ENCODE measurements around the gene ENGASE. TPM values are rescaled to one million over a fixed set of nuclear protein-coding genes. Genes with fewer than 3 reads are reported as not detected.
A peak's percentile ranks its signal among the peaks of the same experiment; 100 is the strongest.

ENGASE gene
- total RNA-seq, 4 donors from 2014 or later: 10.4 to 23.7 (median 19.1) TPM

GRCh38 chr17:79055197-79055596, 19.4 kb upstream of the ENGASE start:
- H3K27me3 ChIP-seq: no peaks in the 10 kb centered on the region
- 88% methylated on average over 5 of the region's 5 CpGs for WGBS
- intact Hi-C loops (cut with DNase I): no loop called here
- H3K4me3 ChIP-seq: no peak overlapping the region
- H3K9me3 ChIP-seq: peaks cover 0 to 15% (median 3%) of the 10 kb centered on the region in 4 donors
- H3K4me1 ChIP-seq: no peaks in the 10 kb centered on the region
- H3K27ac ChIP-seq (replicated peaks in 1 of 4): no peak overlapping the region
- TF ChIP-seq POLR2AphosphoS5 (IDR thresholded peaks at IDR 0.05) (no peak), CTCF (IDR thresholded peaks at IDR 0.05) (no peak)
- peaks cover 0 to 9% (median 0%) of the 10 kb centered on the region in 4 donors for H3K36me3 ChIP-seq
- DNase-seq (ENCODE audit: extremely low spot score): no peak

- Histone ChIP-seq H3K4me1 (no peaks in the 10 kb centered on the region), H3K4me3 (no peak overlapping the region), H3K36me3 (no peaks in the 10 kb centered on the region), H3K27me3 (no peaks in the 10 kb centered on the region), H3K9me3 (peaks cover 0 to 15% (median 3%) of the 10 kb centered on the region in 4 donors), H3K27ac (replicated peaks in 1 of 4) (no peak overlapping the region)
- WGBS: 83% methylated on average over 10 of the region's 10 CpGs
- intact Hi-C loops (cut with DNase I): no loop called here
- no peak for DNase-seq (ENCODE audit: extremely low spot score)
- TF ChIP-seq EP300 (IDR thresholded peaks at IDR 0.05) (no peak), POLR2A (IDR thresholded peaks at IDR 0.05; ENCODE audit: low read depth) (no peak), POLR2AphosphoS5 (IDR thresholded peaks at IDR 0.05) (no peak), CTCF (IDR thresholded peaks at IDR 0.05) (no peak)
Observed at GRCh38 chr17:79057737-79058385, 16.8 kb upstream of the ENGASE start.

GRCh38 chr17:79062691-79063090, 11.9 kb upstream of the ENGASE start:
- Histone ChIP-seq H3K27me3 (no peaks in the 10 kb centered on the region), H3K4me1 (no peaks in the 10 kb centered on the region), H3K36me3 (no peaks in the 10 kb centered on the region), H3K4me3 (no peak overlapping the region), H3K9me3 (no peaks in the 10 kb centered on the region), H3K27ac (replicated peaks in 1 of 4) (no peak overlapping the region)
- DNase-seq (ENCODE audit: extremely low spot score): no peak
- intact Hi-C loops (cut with DNase I): no loop called here
- TF ChIP-seq POLR2AphosphoS5 (IDR thresholded peaks at IDR 0.05) (no peak), EP300 (IDR thresholded peaks at IDR 0.05) (no peak), CTCF (IDR thresholded peaks at IDR 0.05) (no peak), POLR2A (IDR thresholded peaks at IDR 0.05; ENCODE audit: low read depth) (no peak)
- WGBS: 83% methylated on average over 7 of the region's 7 CpGs

- intact Hi-C loops (cut with DNase I): no loop called here
- H3K36me3 ChIP-seq: no peaks in the 10 kb centered on the region
- H3K9me3 ChIP-seq: no peaks in the 10 kb centered on the region
- no peaks in the 10 kb centered on the region for H3K27me3 ChIP-seq
- 80% methylated on average over 4 of the region's 4 CpGs for WGBS
- H3K4me1 ChIP-seq: no peaks in the 10 kb centered on the region
- no peak for DNase-seq (ENCODE audit: extremely low spot score)
- no peak overlapping the region for H3K4me3 ChIP-seq
- TF ChIP-seq POLR2A (IDR thresholded peaks at IDR 0.05; ENCODE audit: low read depth) (no peak), EP300 (IDR thresholded peaks at IDR 0.05) (no peak), POLR2AphosphoS5 (IDR thresholded peaks at IDR 0.05) (no peak), CTCF (IDR thresholded peaks at IDR 0.05) (no peak)
- H3K27ac ChIP-seq (replicated peaks in 1 of 4): no peak overlapping the region
Observed at GRCh38 chr17:79064026-79064425, 10.6 kb upstream of the ENGASE start.

GRCh38 chr17:79065105-79065670, 9.4 kb upstream of the ENGASE start:
- DNase-seq (ENCODE audit: extremely low spot score): no peak
- Histone ChIP-seq H3K9me3 (no peaks in the 10 kb centered on the region), H3K27ac (replicated peaks in 1 of 4) (no peak overlapping the region), H3K4me1 (no peaks in the 10 kb centered on the region), H3K4me3 (no peak overlapping the region), H3K36me3 (no peaks in the 10 kb centered on the region), H3K27me3 (no peaks in the 10 kb centered on the region)
- 46% methylated on average over 10 of the region's 10 CpGs for WGBS
- intact Hi-C loops (cut with DNase I): no loop called here
- no peak for TF ChIP-seq POLR2AphosphoS5 (IDR thresholded peaks at IDR 0.05)
- no peak for TF ChIP-seq POLR2A (IDR thresholded peaks at IDR 0.05; ENCODE audit: low read depth)
- peak; percentile 50 to 71 (median 55) for TF ChIP-seq CTCF (IDR thresholded peaks at IDR 0.05)
- TF ChIP-seq EP300 (IDR thresholded peaks at IDR 0.05): no peak
